GM18499 (cell line): ENCODE measurements around the gene KRT40.

Source experiments
- ATAC-seq: cut with Tn5 transposase; IDR thresholded peaks from one replicate; pipeline ENCODE4 v1.9.1; 2021; ENCODE audit warnings: moderate number of reproducible peaks; ENCODE audit not compliant: insufficient read depth, unreplicated experiment

KRT40 gene

GRCh38 chr17:40956401-40957254, 27.5 kb downstream of the KRT40 start:
- ATAC-seq: no peak

GRCh38 chr17:40953881-40954280, 30.2 kb downstream of the KRT40 start:
- no peak for ATAC-seq

- ATAC-seq: no peak
Measured at GRCh38 chr17:40952661-40953060, 31.5 kb downstream of the KRT40 start.

GRCh38 chr17:40952154-40952553, 32.0 kb downstream of the KRT40 start:
- ATAC-seq: no peak

GRCh38 chr17:40951011-40951622, 33.0 kb downstream of the KRT40 start:
- no peak for ATAC-seq

- no peak for ATAC-seq
Measured at GRCh38 chr17:40950176-40950575, 34.0 kb downstream of the KRT40 start.

GRCh38 chr17:40949418-40949817, 34.7 kb downstream of the KRT40 start:
- ATAC-seq: no peak

- ATAC-seq: no peak
Measured at GRCh38 chr17:40947929-40948328, 36.2 kb downstream of the KRT40 start.

- ATAC-seq: no peak
Measured at GRCh38 chr17:40945414-40945813, 38.7 kb downstream of the KRT40 start.

GRCh38 chr17:40944531-40944930, 39.6 kb downstream of the KRT40 start:
- no peak for ATAC-seq

- no peak for ATAC-seq
Measured at GRCh38 chr17:40942553-40942952, 41.6 kb downstream of the KRT40 start.

- ATAC-seq: no peak
Measured at GRCh38 chr17:40940266-40940665, 43.9 kb downstream of the KRT40 start.

GRCh38 chr17:40938981-40939380, 45.1 kb downstream of the KRT40 start:
- ATAC-seq: no peak

- no peak for ATAC-seq
Measured at GRCh38 chr17:40937384-40937819, 46.7 kb downstream of the KRT40 start, which contains the start of gene KRT23. Gene KRT23 (minus strand): TSS chr17:40937646. CDS start chr17:40936603, 1,043 bp downstream.

- ATAC-seq: no peak
Measured at GRCh38 chr17:40936976-40937375, 47.1 kb downstream of the KRT40 start.

GRCh38 chr17:40936437-40936971, 47.6 kb downstream of the KRT40 start:
- no peak for ATAC-seq

GRCh38 chr17:40935624-40936023, 48.5 kb downstream of the KRT40 start:
- no peak for ATAC-seq

- no peak for ATAC-seq
Measured at GRCh38 chr17:40932608-40933007, 51.5 kb downstream of the KRT40 start.

GRCh38 chr17:40931311-40931710, 52.8 kb downstream of the KRT40 start:
- ATAC-seq: no peak
